Measurements from ENCODE around the gene ALDOB.

GRCh38 chr9:101432171-101432570, 3.4 kb downstream of the ALDOB start:
- TF ChIP-seq POLR2AphosphoS5 (IDR thresholded peaks at IDR 0.05; ENCODE audit: low read depth, low read length) = no peak
- no peak for TF ChIP-seq TAF1 (IDR thresholded peaks at IDR 0.05; ENCODE audit: low read depth, low read length)
